ENCODE results near the gene METTL16. TPM values are rescaled to one million over a fixed set of nuclear protein-coding genes. Genes with fewer than 3 reads are reported as not detected.

Gene METTL16
- total RNA-seq, 4 donors from 2014 or later, result 25.1 to 118 (median 49.3) TPM

DNA sequence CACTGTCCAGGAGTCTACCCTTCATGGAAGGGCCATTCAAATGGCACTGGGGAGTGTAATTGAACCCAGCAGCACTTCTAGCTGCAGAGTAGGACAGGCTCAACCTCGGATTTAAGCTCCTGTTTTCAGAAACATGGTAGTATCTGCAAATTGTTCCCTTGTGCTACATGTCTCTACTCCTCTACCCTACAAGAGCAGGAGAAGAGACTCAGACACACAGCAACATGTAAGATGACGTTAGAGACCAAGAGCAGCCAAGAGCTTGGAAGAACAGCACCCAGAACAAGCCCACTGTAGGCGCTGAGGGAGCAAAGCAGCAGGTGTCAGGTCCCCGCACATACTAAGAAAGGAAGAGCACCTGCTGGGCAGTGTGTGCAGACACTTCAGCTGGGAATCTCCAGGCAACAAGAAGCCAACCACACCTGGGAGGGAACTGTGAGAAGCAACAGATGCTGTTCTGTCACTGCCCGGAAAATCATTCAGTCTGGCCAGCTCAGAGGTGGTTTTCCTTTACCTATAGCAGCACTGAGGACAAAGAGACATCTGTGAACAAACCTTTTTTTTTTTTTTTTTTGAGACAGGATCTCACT is 75.3 kb downstream of the METTL16 start:
- Histone ChIP-seq H3K36me3 (no peaks in the 10 kb centered on the region), H3K27ac (no peak overlapping the region), H3K27me3 (no peaks in the 10 kb centered on the region), H3K4me3 (no peak overlapping the region), H3K9me3 (no peaks in the 10 kb centered on the region), H3K4me1 (no peaks in the 10 kb centered on the region)
- TF ChIP-seq, protein P1, sequence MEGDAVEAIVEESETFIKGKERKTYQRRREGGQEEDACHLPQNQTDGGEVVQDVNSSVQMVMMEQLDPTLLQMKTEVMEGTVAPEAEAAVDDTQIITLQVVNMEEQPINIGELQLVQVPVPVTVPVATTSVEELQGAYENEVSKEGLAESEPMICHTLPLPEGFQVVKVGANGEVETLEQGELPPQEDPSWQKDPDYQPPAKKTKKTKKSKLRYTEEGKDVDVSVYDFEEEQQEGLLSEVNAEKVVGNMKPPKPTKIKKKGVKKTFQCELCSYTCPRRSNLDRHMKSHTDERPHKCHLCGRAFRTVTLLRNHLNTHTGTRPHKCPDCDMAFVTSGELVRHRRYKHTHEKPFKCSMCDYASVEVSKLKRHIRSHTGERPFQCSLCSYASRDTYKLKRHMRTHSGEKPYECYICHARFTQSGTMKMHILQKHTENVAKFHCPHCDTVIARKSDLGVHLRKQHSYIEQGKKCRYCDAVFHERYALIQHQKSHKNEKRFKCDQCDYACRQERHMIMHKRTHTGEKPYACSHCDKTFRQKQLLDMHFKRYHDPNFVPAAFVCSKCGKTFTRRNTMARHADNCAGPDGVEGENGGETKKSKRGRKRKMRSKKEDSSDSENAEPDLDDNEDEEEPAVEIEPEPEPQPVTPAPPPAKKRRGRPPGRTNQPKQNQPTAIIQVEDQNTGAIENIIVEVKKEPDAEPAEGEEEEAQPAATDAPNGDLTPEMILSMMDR (IDR thresholded peaks at IDR 0.05), result no peak
- TF ChIP-seq POLR2A (IDR thresholded peaks at IDR 0.05), result no peak
- DNase-seq, result no peak
- intact Hi-C loops (cut with DNase I; ENCODE audit: low total_unique reads), result no loop called here

DNA sequence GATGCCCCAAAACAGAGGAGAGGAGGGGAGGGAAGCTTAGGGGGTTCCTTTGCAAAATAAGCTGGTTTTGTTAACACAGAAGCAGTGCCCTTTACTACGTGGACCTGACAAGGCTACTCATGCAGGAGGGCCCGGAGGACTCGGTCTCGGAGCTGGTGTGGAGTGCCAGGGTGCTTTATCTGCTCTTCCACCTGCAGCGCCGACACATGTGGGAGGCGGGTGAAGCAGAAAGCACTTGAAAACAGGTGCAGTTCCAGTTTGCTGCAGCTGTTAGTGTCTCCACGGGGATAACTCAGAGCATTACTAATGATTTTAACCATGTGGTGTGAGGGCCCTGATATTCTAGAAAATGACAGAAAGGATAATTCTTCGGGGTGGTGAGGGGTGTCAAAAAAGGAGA is 75.8 kb downstream of the METTL16 start:
- no peak for DNase-seq
- no peak overlapping the region for H3K4me3 ChIP-seq
- no peak for TF ChIP-seq POLR2A (IDR thresholded peaks at IDR 0.05)
- TF ChIP-seq, protein P1 (IDR thresholded peaks at IDR 0.05), result no peak
- H3K36me3 ChIP-seq, result no peaks in the 10 kb centered on the region
- H3K4me1 ChIP-seq, result no peaks in the 10 kb centered on the region
- no peaks in the 10 kb centered on the region for H3K27me3 ChIP-seq
- H3K27ac ChIP-seq, result no peak overlapping the region
- H3K9me3 ChIP-seq, result no peaks in the 10 kb centered on the region
- intact Hi-C loops (cut with DNase I; ENCODE audit: low total_unique reads), result no loop called here

DNA sequence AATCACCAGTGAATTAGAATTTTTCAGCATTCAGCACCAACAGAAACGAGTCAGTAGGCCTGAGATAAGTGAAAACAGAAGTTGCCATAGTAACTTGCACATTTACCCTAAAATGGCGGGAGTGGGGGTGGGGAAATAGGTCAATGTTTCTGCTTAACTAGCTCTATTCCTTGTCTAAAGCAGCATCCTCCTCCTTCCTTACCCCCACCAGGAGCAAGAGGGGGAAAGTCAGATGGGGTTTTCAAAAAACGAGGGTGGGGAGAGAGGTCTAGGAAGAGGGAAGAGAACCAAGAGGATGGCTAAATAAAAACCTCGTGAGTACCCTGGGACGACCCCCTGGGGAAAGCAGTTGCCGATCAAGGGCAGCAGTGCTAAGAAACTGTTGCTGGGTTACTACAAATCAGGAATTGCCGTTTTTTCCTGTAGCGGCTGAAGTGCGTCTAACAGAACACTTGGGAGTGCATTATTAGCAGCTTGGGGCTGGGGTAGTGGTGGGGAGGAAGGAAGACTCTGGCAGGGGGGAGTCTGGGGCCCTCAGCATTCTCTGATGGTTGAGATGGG is 76.4 kb downstream of the METTL16 start:
- no peaks in the 10 kb centered on the region for H3K36me3 ChIP-seq
- no peak for DNase-seq
- H3K4me3 ChIP-seq, result no peak overlapping the region
- no peaks in the 10 kb centered on the region for H3K27me3 ChIP-seq
- H3K27ac ChIP-seq, result no peak overlapping the region
- H3K9me3 ChIP-seq, result no peaks in the 10 kb centered on the region
- intact Hi-C loops (cut with DNase I; ENCODE audit: low total_unique reads), result no loop called here
- TF ChIP-seq POLR2A (IDR thresholded peaks at IDR 0.05), result no peak
- TF ChIP-seq, protein P1 (IDR thresholded peaks at IDR 0.05), result no peak
- H3K4me1 ChIP-seq, result no peaks in the 10 kb centered on the region

DNA sequence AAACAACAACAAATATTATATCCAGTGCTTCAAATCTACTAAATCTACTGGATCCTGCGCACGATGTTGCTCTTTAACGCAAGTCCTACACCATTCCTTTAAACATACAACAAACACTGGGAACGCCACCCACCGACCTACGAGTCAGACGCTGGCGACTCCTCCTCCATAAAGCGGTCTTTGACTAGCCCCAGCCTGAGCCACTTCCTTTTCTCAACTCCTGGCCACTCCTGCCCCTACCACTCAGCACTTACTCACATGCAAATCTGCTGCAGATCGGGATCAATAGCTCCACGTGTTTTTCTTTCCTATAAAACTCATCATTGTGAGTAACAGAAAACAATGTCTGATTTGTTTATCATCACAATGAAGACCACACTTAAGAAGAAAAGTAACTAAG is 78.0 kb downstream of the METTL16 start:
- Histone ChIP-seq H3K27ac (no peak overlapping the region), H3K4me3 (no peak overlapping the region), H3K27me3 (no peaks in the 10 kb centered on the region), H3K4me1 (no peaks in the 10 kb centered on the region), H3K36me3 (no peaks in the 10 kb centered on the region), H3K9me3 (no peaks in the 10 kb centered on the region)
- no peak for DNase-seq
- TF ChIP-seq, protein P1 (IDR thresholded peaks at IDR 0.05), result no peak
- TF ChIP-seq POLR2A (IDR thresholded peaks at IDR 0.05), result no peak
- intact Hi-C loops (cut with DNase I; ENCODE audit: low total_unique reads), result no loop called here

DNA sequence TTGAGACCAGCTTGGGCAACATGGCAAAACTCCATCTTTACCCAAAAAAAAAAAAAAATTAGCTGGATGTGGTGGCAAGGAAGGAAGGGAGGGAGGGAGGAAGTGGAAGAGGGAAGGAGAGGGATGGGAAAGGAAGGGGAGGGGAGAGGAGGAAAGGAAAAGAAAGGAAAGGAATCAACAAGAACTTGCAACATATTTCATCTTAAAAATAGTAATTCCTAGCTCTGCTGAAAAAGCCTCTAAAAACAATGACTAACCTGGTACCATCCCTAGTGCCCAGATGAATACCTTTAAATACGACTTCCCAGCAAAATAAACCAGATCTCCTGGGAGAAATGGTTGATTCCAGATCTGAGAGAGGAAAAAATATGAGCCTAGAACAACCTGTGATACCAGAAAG is 83.8 kb downstream of the METTL16 start:
- intact Hi-C loops (cut with DNase I; ENCODE audit: low total_unique reads), result no loop called here
- no peak for DNase-seq
- Histone ChIP-seq H3K27me3 (no peaks in the 10 kb centered on the region), H3K36me3 (no peaks in the 10 kb centered on the region), H3K9me3 (no peaks in the 10 kb centered on the region), H3K27ac (no peak overlapping the region), H3K4me3 (no peak overlapping the region), H3K4me1 (no peaks in the 10 kb centered on the region)
- no peak for TF ChIP-seq POLR2A (IDR thresholded peaks at IDR 0.05)
- TF ChIP-seq, protein P1 (IDR thresholded peaks at IDR 0.05), result no peak

All from uterus (tissue), 4 donors.